Pancreas (tissue), 10 donors: ENCODE results near the gene FAM222B. TPM values are rescaled to one million over a fixed set of nuclear protein-coding genes. Genes with fewer than 3 reads are reported as not detected.

Experiments
- ATAC-seq, 4 donors: fragments of 200-7000 bp; cut with Tn5 transposase; one replicate each; pipeline versions ENCODE4 v1.8.0 to v1.9.1; 2020; ENCODE audit warnings: mild to moderate bottlenecking in 4 of 4, moderate library complexity in 4 of 4
- DNase-seq, 6 donors: peaks; one replicate each; pipeline ENCODE4 v3.0.0-alpha.2; 2020
- FAIRE-seq: peaks from 2 replicates; lab custom pipeline; 2012; peaks lifted over from hg19 to GRCh38; lab: Jason Lieb, UNC
- H3K27ac ChIP-seq, 4 donors: fragments of 200-600 bp; sonication (generic); 1 replicate in 3 of 4; 2 replicates in 1 of 4; pipeline versions ENCODE4 v1.5.0 to v1.8.0; 2020
- H3K27me3 ChIP-seq, 4 donors: fragments of 200-600 bp; one replicate each; pipeline ENCODE4 v1.8.0; 2021
- H3K36me3 ChIP-seq, 3 donors: fragments of 200-600 bp; sonication (generic) in 1 of 3; one replicate each; pipeline versions ENCODE4 v1.5.0 to v1.8.0; 2020 to 2021
- H3K4me1 ChIP-seq, 3 donors: fragments of 200-600 bp; one replicate each; pipeline ENCODE4 v1.8.0; 2021
- H3K4me3 ChIP-seq, 4 donors: fragments of 200-600 bp; sonication (generic) in 2 of 4; one replicate each; pipeline versions ENCODE4 v1.5.0 to v1.8.0; 2020 to 2021
- H3K9me3 ChIP-seq, 4 donors: fragments of 200-600 bp; one replicate each; pipeline ENCODE4 v1.8.0; 2021
- CTCF ChIP-seq, 4 donors: fragments of 200-600 bp; sonication (generic) in 3 of 4; IDR thresholded peaks; one replicate each; pipeline versions ENCODE4 v1.5.0 to v1.8.0; 2021; ENCODE audit warnings: antibody characterized with exemption in 4 of 4
- WGBS, 2 donors: extraction: QIAGEN DNeasy Blood & Tissue Kit; methylation state at CpG; one replicate each; pipeline ENCODE4 v1.1.7; 2013; 5-methylcytosine and 5-hydroxymethylcytosine counted together
- intact Hi-C, 3 donors: fragments of 100-400 bp; cut with DNase I; formaldehyde crosslinking; loops; one replicate each; pipeline versions ENCODE4 v1.11.1 to v1.14.2; 2022
- polyA plus RNA-seq, 2 donors: library from polyadenylated mRNA; stranded (reverse); fragments of 200-250 nt; gene quantifications; one replicate each; pipeline ENCODE4 v1.2.3, GENCODE V29; 2013
- total RNA-seq, 6 donors: library from RNA; stranded (reverse); fragmentation: NEBNext Ultra II Directional in 4 of 6; extraction: Animal tissue kit (Norgen Biotek cat#: 25700) in 4 of 6; gene quantifications; one replicate each; pipeline versions ENCODE4 v1.2.1 to v1.2.4, GENCODE V29; 2021 to 2023
- donor health status: healthy with polysubstance abuse.
- donor health status: DM: no; HTN: no; CAD: no; lungs with moderate emphysema.
- donor health status: DM: no; HTN: no; CAD: no.
- donor health status: control.
- donor health status: control.
- donor health status: Bipolar disorder and iron deficiency.
- donor health status: DM: yes; HTN: yes; CAD: no.
- donor health status: DM: no; HTN: no; CAD: no.
- donor health status: DM: no; HTN: no; CAD: no.
- donor health status: DM: yes; HTN: yes; CAD: no.

The FAM222B gene
- total and polyA plus RNA-seq, 8 donors = 5.5 to 15.6 (median 8.1) TPM

GRCh38 chr17:28887871-28888471 is 45.4 kb upstream of the FAM222B start:
- no peak for TF ChIP-seq CTCF (IDR thresholded peaks at IDR 0.05)
- DNase-seq (no peak), ATAC-seq (no peak), FAIRE-seq (no peak)
- Histone ChIP-seq H3K27me3 (no peaks in the 10 kb centered on the region), H3K36me3 (peaks cover 0 to 17% (median 0%) of the 10 kb centered on the region in 3 donors), H3K4me3 (no peak overlapping the region), H3K4me1 (peaks cover 5 to 6% (median 6%) of the 10 kb centered on the region in 3 donors), H3K9me3 (no peaks in the 10 kb centered on the region), H3K27ac (no peak overlapping the region)
- intact Hi-C loops = no loop called here
- WGBS, 2 donors = 84 to 87% methylated on average over 12 of the region's 12 CpGs

- Histone ChIP-seq H3K27me3 (no peaks in the 10 kb centered on the region), H3K36me3 (peaks cover 0 to 37% (median 5%) of the 10 kb centered on the region in 3 donors), H3K9me3 (no peaks in the 10 kb centered on the region), H3K4me1 (no peaks in the 10 kb centered on the region), H3K27ac (no peak overlapping the region), H3K4me3 (no peak overlapping the region)
- DNase-seq (no peak), FAIRE-seq (no peak), ATAC-seq (no peak)
- 90 to 91% methylated on average over 9 to 10 of the region's 10 CpGs for WGBS, 2 donors
- no peak for TF ChIP-seq CTCF (IDR thresholded peaks at IDR 0.05)
- intact Hi-C loops = no loop called here
These were observed 43.4 kb upstream of the FAM222B start for GRCh38 chr17:28885951-28886350.

- ATAC-seq (no peak), FAIRE-seq (no peak), DNase-seq (no peak)
- Histone ChIP-seq H3K4me1 (no peaks in the 10 kb centered on the region), H3K27ac (no peak overlapping the region), H3K36me3 (peaks cover 0 to 43% (median 5%) of the 10 kb centered on the region in 3 donors), H3K27me3 (no peaks in the 10 kb centered on the region), H3K4me3 (no peak overlapping the region), H3K9me3 (no peaks in the 10 kb centered on the region)
- intact Hi-C loops = no loop called here
- WGBS, 2 donors = 95 to 100% methylated on average over 4 of the region's 4 CpGs
- no peak for TF ChIP-seq CTCF (IDR thresholded peaks at IDR 0.05)
These were observed 42.8 kb upstream of the FAM222B start for GRCh38 chr17:28885363-28885762.

GRCh38 chr17:28883967-28884702 is 41.5 kb upstream of the FAM222B start:
- no peaks in the 10 kb centered on the region for H3K9me3 ChIP-seq
- H3K4me3 ChIP-seq = no peak overlapping the region
- TF ChIP-seq CTCF (IDR thresholded peaks at IDR 0.05) = no peak
- peaks cover 0 to 54% (median 5%) of the 10 kb centered on the region in 3 donors for H3K36me3 ChIP-seq
- H3K4me1 ChIP-seq = no peaks in the 10 kb centered on the region
- intact Hi-C loops = no loop called here
- FAIRE-seq (no peak), ATAC-seq (no peak), DNase-seq (no peak)
- H3K27me3 ChIP-seq = no peaks in the 10 kb centered on the region
- 88 to 89% methylated on average over 27 of the region's 27 CpGs for WGBS, 2 donors
- H3K27ac ChIP-seq = no peak overlapping the region
